ENCODE data around the gene TBL1X. TPM values are rescaled to one million over a fixed set of nuclear protein-coding genes. Genes with fewer than 3 reads are reported as not detected.

Gene TBL1X
- total and polyA plus RNA-seq, 7 donors = 6.5 to 25.8 (median 16.1) TPM

GRCh38 chrX:9587642-9588041, 122.8 kb downstream of the TBL1X start:
- WGBS, 2 donors = 64 to 68% methylated on average over 9 of the region's 9 CpGs
- TF ChIP-seq EP300 (IDR thresholded peaks at IDR 0.05) (no peak), POLR2AphosphoS5 (IDR thresholded peaks at IDR 0.05) (no peak), POLR2A (IDR thresholded peaks at IDR 0.05) (no peak), CTCF (IDR thresholded peaks at IDR 0.05) (no peak)

GRCh38 chrX:9591496-9591895, 126.6 kb downstream of the TBL1X start:
- no peak for TF ChIP-seq POLR2AphosphoS5 (IDR thresholded peaks at IDR 0.05)
- Histone ChIP-seq H3K36me3 (no peaks in the 10 kb centered on the region), H3K9me3 (no peaks in the 10 kb centered on the region), H3K27me3 (no peaks in the 10 kb centered on the region), H3K4me3 (no peak overlapping the region), H3K4me1 (no peaks in the 10 kb centered on the region), H3K27ac (no peak overlapping the region)
- intact Hi-C loops (cut with DNase I) = no loop called here
- 90 to 96% methylated on average over 2 of the region's 2 CpGs for WGBS, 2 donors
- DNase-seq = no peak

More at GRCh38 chrX:9587642-9588041, 122.8 kb downstream of the TBL1X start:
- no peaks in the 10 kb centered on the region for H3K9me3 ChIP-seq
- no peak overlapping the region for H3K27ac ChIP-seq
- no peak overlapping the region for H3K4me3 ChIP-seq
- intact Hi-C loops (cut with DNase I) = no loop called here
- H3K36me3 ChIP-seq = no peaks in the 10 kb centered on the region
- H3K27me3 ChIP-seq = no peaks in the 10 kb centered on the region
- DNase-seq = no peak
- peaks cover 0 to under 1% (median 0%) of the 10 kb centered on the region in 4 donors for H3K4me1 ChIP-seq

- no peaks in the 10 kb centered on the region for H3K9me3 ChIP-seq
- no peak for TF ChIP-seq POLR2AphosphoS5 (IDR thresholded peaks at IDR 0.05)
- TF ChIP-seq EP300 (IDR thresholded peaks at IDR 0.05) = no peak
- H3K27ac ChIP-seq = no peak overlapping the region
- no peaks in the 10 kb centered on the region for H3K27me3 ChIP-seq
- H3K4me1 ChIP-seq = no peaks in the 10 kb centered on the region
- 86 to 93% methylated on average over 9 of the region's 9 CpGs for WGBS, 2 donors
- no peak for DNase-seq
- no peak overlapping the region for H3K4me3 ChIP-seq
- no peaks in the 10 kb centered on the region for H3K36me3 ChIP-seq
- intact Hi-C loops (cut with DNase I) = no loop called here
Measured at GRCh38 chrX:9593756-9594155, 128.9 kb downstream of the TBL1X start.

- no peaks in the 10 kb centered on the region for H3K4me1 ChIP-seq
- WGBS, 2 donors = 82 to 88% methylated on average over 5 of the region's 5 CpGs
- no peak for TF ChIP-seq POLR2A (IDR thresholded peaks at IDR 0.05)
- no peak for TF ChIP-seq POLR2AphosphoS5 (IDR thresholded peaks at IDR 0.05)
- TF ChIP-seq CTCF (IDR thresholded peaks at IDR 0.05) = no peak
- TF ChIP-seq EP300 (IDR thresholded peaks at IDR 0.05) = no peak
- no peak for DNase-seq
- no peaks in the 10 kb centered on the region for H3K27me3 ChIP-seq
- H3K27ac ChIP-seq = no peak overlapping the region
- intact Hi-C loops (cut with DNase I) = no loop called here
- H3K9me3 ChIP-seq = no peaks in the 10 kb centered on the region
- H3K36me3 ChIP-seq = no peaks in the 10 kb centered on the region
- no peak overlapping the region for H3K4me3 ChIP-seq
Measured at GRCh38 chrX:9595174-9595573, 130.3 kb downstream of the TBL1X start.

- Histone ChIP-seq H3K4me3 (no peak overlapping the region), H3K4me1 (no peaks in the 10 kb centered on the region), H3K27me3 (no peaks in the 10 kb centered on the region), H3K27ac (no peak overlapping the region), H3K36me3 (no peaks in the 10 kb centered on the region), H3K9me3 (no peaks in the 10 kb centered on the region)
- WGBS, 2 donors = 93 to 95% methylated on average over 3 of the region's 3 CpGs
- intact Hi-C loops (cut with DNase I) = no loop called here
- DNase-seq = no peak
- TF ChIP-seq CTCF (IDR thresholded peaks at IDR 0.05) (no peak), POLR2A (IDR thresholded peaks at IDR 0.05) (no peak), POLR2AphosphoS5 (IDR thresholded peaks at IDR 0.05) (no peak), EP300 (IDR thresholded peaks at IDR 0.05) (no peak)
Measured at GRCh38 chrX:9596837-9597236, 132.0 kb downstream of the TBL1X start.

- no peaks in the 10 kb centered on the region for H3K9me3 ChIP-seq
- no peak for DNase-seq
- TF ChIP-seq POLR2A (IDR thresholded peaks at IDR 0.05) (no peak), POLR2AphosphoS5 (IDR thresholded peaks at IDR 0.05) (no peak), EP300 (IDR thresholded peaks at IDR 0.05) (no peak), CTCF (IDR thresholded peaks at IDR 0.05) (no peak)
- H3K36me3 ChIP-seq = no peaks in the 10 kb centered on the region
- no peaks in the 10 kb centered on the region for H3K27me3 ChIP-seq
- intact Hi-C loops (cut with DNase I) = no loop called here
- no peaks in the 10 kb centered on the region for H3K4me1 ChIP-seq
- 95 to 97% methylated on average over 13 of the region's 13 CpGs for WGBS, 2 donors
- no peak overlapping the region for H3K27ac ChIP-seq
- H3K4me3 ChIP-seq = no peak overlapping the region
Measured at GRCh38 chrX:9597361-9598035, 132.6 kb downstream of the TBL1X start.
